ENCODE results near the gene JARID2. TPM values are rescaled to one million over a fixed set of nuclear protein-coding genes. Genes with fewer than 3 reads are reported as not detected.

The JARID2 gene
- total RNA-seq, 3 donors from 2014 or later = 10.5 to 13.9 (median 11.5) TPM

- intact Hi-C loops (cut with DNase I; ENCODE audit: low total_unique reads) = loop anchor here (5.0 kb wide), 1 partner anchor 518 kb away; no protein-coding TSS in a partner anchor
- Histone ChIP-seq H3K9me3 (no peaks in the 10 kb centered on the region), H3K27me3 (no peaks in the 10 kb centered on the region), H3K4me3 (no peak overlapping the region), H3K4me1 (peaks cover 3 to 6% of the 10 kb centered on the region in 2 donors), H3K36me3 (no peaks in the 10 kb centered on the region), H3K27ac (no peak overlapping the region)
- TF ChIP-seq POLR2A (IDR thresholded peaks at IDR 0.05) (no peak), CTCF (IDR thresholded peaks at IDR 0.05) (no peak), POLR2AphosphoS5 (IDR thresholded peaks at IDR 0.05) (no peak)
- DNase-seq (ENCODE audit: low spot score in 2 of 2) = no peak
Measured at GRCh38 chr6:15260099-15260821, 14.4 kb downstream of the JARID2 start.

GRCh38 chr6:15263780-15264374 lies 18.0 kb downstream of the JARID2 start:
- H3K4me1 ChIP-seq = peaks cover 7 to 14% of the 10 kb centered on the region in 2 donors
- H3K9me3 ChIP-seq = no peaks in the 10 kb centered on the region
- no peak overlapping the region for H3K4me3 ChIP-seq
- TF ChIP-seq CTCF (IDR thresholded peaks at IDR 0.05) (no peak), POLR2AphosphoS5 (IDR thresholded peaks at IDR 0.05) (no peak), POLR2A (IDR thresholded peaks at IDR 0.05) (no peak)
- H3K27me3 ChIP-seq = no peaks in the 10 kb centered on the region
- intact Hi-C loops (cut with DNase I; ENCODE audit: low total_unique reads) = loop anchor here (5.0 kb wide), 1 partner anchor 522 kb away; no protein-coding TSS in a partner anchor
- H3K27ac ChIP-seq = no peak overlapping the region
- no peak for DNase-seq (ENCODE audit: low spot score in 2 of 2)
- H3K36me3 ChIP-seq = no peaks in the 10 kb centered on the region

GRCh38 chr6:15264412-15264811 lies 18.5 kb downstream of the JARID2 start:
- peaks cover 7 to 14% of the 10 kb centered on the region in 2 donors for H3K4me1 ChIP-seq
- no peak overlapping the region for H3K4me3 ChIP-seq
- H3K27ac ChIP-seq = no peak overlapping the region
- TF ChIP-seq POLR2A (IDR thresholded peaks at IDR 0.05) = no peak
- no peak for TF ChIP-seq POLR2AphosphoS5 (IDR thresholded peaks at IDR 0.05)
- no peak for TF ChIP-seq CTCF (IDR thresholded peaks at IDR 0.05)
- no peaks in the 10 kb centered on the region for H3K9me3 ChIP-seq
- no peaks in the 10 kb centered on the region for H3K36me3 ChIP-seq
- H3K27me3 ChIP-seq = no peaks in the 10 kb centered on the region
- intact Hi-C loops (cut with DNase I; ENCODE audit: low total_unique reads) = loop anchor here (5.0 kb wide), 1 partner anchor 522 kb away; no protein-coding TSS in a partner anchor
- DNase-seq (ENCODE audit: low spot score in 2 of 2) = no peak

- no peaks in the 10 kb centered on the region for H3K9me3 ChIP-seq
- no peak for TF ChIP-seq CTCF (IDR thresholded peaks at IDR 0.05)
- no peak for TF ChIP-seq POLR2AphosphoS5 (IDR thresholded peaks at IDR 0.05)
- no peak for TF ChIP-seq POLR2A (IDR thresholded peaks at IDR 0.05)
- intact Hi-C loops (cut with DNase I; ENCODE audit: low total_unique reads) = loop anchor here (5.0 kb wide), 1 partner anchor 523 kb away; no protein-coding TSS in a partner anchor
- no peak overlapping the region for H3K4me3 ChIP-seq
- H3K36me3 ChIP-seq = no peaks in the 10 kb centered on the region
- peaks cover 7 to 14% of the 10 kb centered on the region in 2 donors for H3K4me1 ChIP-seq
- peak overlapping the region; percentile 5 to 66 for H3K27ac ChIP-seq
- H3K27me3 ChIP-seq = no peaks in the 10 kb centered on the region
- no peak for DNase-seq (ENCODE audit: low spot score in 2 of 2)
Measured at GRCh38 chr6:15264902-15265761, 19.3 kb downstream of the JARID2 start.

Data from breast epithelium (tissue), 4 donors.